Activated CD8-positive, alpha-beta memory T cell treated with anti-CD3 and anti-CD28 coated beads for 36 hours (primary cell): ENCODE results near the gene RASSF5. TPM values are rescaled to one million over a fixed set of nuclear protein-coding genes. Genes with fewer than 3 reads are reported as not detected.

ENCODE experiments used
- CTCF ChIA-PET: fragments of 350-600 bp; sonication (Branson Sonifier 250); formaldehyde crosslinking; loops from one replicate; lab custom pipeline; 2021; ENCODE audit warnings: antibody characterized with exemption; lab: Charles Lee
- POLR2A ChIA-PET: fragments of 350-600 bp; sonication (Branson Sonifier 250); formaldehyde crosslinking; loops from one replicate; lab custom pipeline; 2021; ENCODE audit warnings: antibody characterized with exemption; lab: Charles Lee
- total RNA-seq, 2 experiments: library from RNA; stranded (reverse); gene quantifications; one replicate each; pipeline ENCODE4 v1.2.3, GENCODE V29; 2021

The RASSF5 gene
- total RNA-seq, 2 experiments from 2014 or later, result 198 to 199 TPM

DNA sequence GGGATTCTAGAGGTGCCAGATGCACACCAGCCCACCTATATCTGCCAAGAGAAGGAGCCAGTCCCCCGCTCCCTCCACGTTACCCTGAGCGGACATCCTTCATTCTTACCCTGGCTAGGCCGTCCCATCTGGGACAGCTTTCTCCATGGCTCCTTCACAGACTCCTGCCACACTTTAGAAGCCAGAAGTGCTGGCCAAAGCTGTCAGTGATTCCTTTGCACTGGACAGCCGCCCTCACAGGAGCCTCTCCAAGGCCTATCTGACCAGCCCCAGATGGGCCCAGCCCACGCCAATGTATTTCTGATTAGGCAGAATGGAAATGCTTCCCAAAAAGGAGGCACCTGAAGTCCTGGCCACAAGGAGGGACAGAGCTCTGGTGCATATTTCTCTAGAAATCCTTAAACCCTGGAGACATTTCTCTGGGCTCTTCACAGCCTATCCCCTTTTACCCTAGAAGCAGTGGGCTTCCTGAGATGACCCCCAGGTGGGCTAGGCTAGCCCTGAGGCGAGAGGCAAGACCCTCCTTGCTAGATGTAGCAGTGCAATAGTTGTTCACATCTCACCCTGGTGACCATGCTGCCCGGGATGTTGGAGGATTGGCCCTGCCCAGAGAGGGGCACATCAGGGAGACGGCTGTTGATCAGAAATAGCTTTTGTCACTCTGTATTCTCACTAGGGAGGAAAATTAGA lies 44.1 kb downstream of the RASSF5 start:
- ChIA-PET POLR2A (interaction anchor here (0.8 to 1.6 kb wide), 8 partner anchors 10 to 41 kb away, joined by 3 to 8 read pairs (median 4); no protein-coding TSS in a partner anchor), CTCF (interaction anchor here (1.2 to 21.1 kb wide), 10 partner anchors 10 to 112 kb away, joined by 3 to 417 read pairs (median 8); partner anchors contain the start of genes EIF2D, IKBKE and RASSF5)

DNA sequence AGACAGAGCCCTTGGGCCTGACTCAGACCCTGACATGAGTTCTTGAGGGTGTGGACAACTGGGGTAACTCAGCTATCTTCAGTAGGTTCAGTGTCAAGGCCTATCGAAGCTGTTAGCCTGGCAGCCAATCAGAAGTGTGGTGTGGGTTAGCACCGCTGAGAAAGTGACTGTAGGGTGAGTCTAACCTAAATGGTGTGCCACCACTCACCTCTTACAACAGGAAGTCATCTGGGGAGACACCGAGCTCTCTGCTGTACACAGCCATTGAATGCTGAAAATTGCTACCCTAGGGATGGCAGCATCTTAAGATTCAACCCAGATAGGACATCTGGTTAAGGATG lies 44.6 kb downstream of the RASSF5 start:
- CTCF ChIA-PET, result interaction anchor here (1.3 to 21.1 kb wide), 9 partner anchors 10 to 112 kb away, joined by 3 to 417 read pairs (median 9); partner anchors contain the start of genes EIF2D, IKBKE and RASSF5
- POLR2A ChIA-PET, result interaction anchor here (0.6 to 1.6 kb wide), 9 partner anchors 8 to 40 kb away, joined by 3 to 8 read pairs (median 4); no protein-coding TSS in a partner anchor

DNA sequence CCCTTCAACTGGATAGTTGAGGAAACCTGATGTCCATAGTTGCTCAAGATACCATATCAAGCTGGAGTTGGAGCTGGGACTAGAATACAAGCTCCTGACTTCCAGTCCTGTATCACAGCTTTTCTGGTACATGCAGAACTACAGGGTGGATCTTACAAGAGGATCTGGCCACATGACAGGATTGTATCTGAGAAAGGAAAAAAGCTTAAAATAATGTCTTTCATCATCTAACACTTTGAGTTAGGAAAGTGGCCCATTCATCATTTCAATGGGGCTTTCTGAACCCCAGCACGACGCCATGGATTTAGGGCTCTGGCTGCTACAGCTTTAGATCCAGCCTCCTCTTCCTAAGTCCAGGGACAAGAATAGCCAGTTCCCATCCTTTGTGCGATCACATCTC lies 46.9 kb downstream of the RASSF5 start:
- CTCF ChIA-PET, result interaction anchor here (1.5 to 21.1 kb wide), 3 partner anchors 9 to 26 kb away, joined by 3 to 417 read pairs (median 23); no protein-coding TSS in a partner anchor
- POLR2A ChIA-PET, result interaction anchor here (0.9 to 13.6 kb wide), 2 partner anchors 23 to 84 kb away, joined by 3 to 253 read pairs; partner anchors contain the start of gene IKBKE

DNA sequence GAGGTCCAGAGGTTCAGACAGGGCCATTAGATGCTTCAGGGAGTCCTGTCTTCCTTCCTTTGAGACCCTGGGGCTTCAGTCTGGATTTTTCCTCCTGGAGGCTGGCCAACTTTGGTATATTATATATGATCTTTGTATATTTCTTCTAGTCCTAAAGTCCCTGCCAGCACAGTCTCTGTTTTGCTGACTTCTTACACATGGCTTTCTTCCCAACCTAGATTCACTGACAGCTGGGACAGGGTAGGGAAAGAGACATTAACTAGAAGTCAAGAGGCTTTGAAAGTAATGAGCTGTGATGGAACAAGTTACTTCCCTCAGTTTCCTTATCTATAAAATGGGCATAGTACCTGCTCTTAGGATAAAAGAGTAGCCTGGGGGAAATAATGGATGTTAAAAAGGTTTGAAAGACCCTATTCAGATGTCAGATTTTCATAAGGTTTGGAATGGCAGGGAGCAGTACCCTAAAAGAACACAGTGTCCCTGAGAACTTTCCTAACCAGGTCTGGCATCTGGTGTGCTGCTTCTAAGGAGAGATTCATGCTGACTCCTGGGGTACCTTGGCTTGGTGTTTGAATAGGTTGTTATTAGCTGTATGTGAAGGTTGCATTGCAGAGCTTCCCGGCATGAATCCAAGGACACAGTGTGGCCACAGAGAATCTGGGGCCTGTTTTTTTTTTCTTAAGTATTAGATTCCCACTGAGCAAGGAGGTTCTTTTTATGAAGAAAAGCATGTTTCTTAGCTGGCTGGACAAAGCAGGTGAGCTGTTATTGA lies 47.6 kb downstream of the RASSF5 start:
- ChIA-PET POLR2A (interaction anchor here (0.9 to 13.6 kb wide), 8 partner anchors 9 to 85 kb away, joined by 3 to 253 read pairs (median 6); partner anchors contain the start of genes IKBKE and RASSF5), CTCF (interaction anchor here (1.4 to 21.1 kb wide), 8 partner anchors 9 to 80 kb away, joined by 3 to 417 read pairs (median 6); partner anchors contain the start of gene DYRK3)

DNA sequence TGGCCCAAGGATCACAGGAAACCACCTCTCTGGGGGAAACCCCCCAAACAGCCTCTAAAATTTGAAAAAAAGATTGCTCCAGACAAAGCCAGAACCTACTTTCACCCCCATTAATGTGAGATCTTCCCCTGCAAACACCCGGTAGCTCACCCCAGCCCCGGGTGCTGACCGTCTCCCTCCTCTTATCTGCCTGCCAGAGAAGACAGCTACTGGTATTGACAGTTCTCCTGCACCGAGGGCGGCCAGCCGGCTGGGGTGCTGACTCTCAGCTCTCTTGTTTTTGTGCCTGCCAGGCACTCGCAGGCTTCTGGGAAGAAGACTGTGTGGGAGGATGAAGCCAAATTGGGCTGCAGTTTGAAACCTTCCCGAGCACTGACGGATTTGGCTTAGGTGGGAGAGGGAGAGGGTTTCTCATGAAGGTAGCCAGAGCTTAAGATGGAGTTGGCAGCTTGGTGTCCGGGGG lies 48.2 kb downstream of the RASSF5 start:
- CTCF ChIA-PET, result interaction anchor here (1.4 to 21.1 kb wide), 8 partner anchors 9 to 108 kb away, joined by 4 to 417 read pairs (median 7); partner anchors contain the start of gene DYRK3

DNA sequence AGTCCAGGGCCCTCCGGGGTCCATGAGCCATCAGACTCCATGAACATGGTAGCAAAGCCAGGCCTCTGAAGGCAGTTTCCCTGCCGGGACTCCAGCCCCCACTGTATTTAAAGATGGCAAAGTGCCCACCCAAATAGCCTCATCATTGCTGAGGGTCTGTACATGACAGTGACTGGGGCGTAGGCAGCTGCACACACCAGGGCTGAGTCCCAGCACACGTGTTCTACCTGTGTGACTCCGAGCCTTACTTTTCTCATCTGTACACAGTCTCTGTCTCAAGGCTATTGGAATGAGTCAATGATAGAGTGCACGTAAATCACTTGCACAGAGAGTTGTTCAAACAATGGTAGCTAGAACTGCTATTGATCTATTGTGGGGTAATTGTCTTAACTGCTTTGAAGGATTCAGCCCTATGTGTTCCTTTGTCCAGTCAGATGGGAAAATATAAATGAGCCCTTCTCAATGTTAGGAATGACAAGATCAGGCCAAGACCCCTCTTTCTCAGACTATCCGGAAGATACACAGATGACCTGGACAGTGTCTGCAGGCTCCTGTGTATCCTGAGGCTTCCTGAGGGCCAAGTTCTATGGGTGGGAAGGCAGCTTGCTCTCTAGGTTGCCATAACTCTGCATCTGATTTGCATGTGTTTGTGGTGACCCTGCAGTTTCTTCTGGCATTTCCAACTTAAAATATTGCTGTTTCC lies 48.9 kb downstream of the RASSF5 start:
- ChIA-PET CTCF (interaction anchor here (1.4 to 21.1 kb wide), 8 partner anchors 8 to 107 kb away, joined by 4 to 417 read pairs (median 7); partner anchors contain the start of gene DYRK3), POLR2A (interaction anchor here (0.9 to 13.6 kb wide), 8 partner anchors 8 to 50 kb away, joined by 3 to 253 read pairs (median 8); partner anchors contain the start of gene RASSF5)

More for the DNA sequence above, 48.2 kb downstream of the RASSF5 start:
- POLR2A ChIA-PET, result interaction anchor here (0.9 to 13.6 kb wide), 7 partner anchors 9 to 49 kb away, joined by 3 to 253 read pairs (median 7); partner anchors contain the start of gene RASSF5

DNA sequence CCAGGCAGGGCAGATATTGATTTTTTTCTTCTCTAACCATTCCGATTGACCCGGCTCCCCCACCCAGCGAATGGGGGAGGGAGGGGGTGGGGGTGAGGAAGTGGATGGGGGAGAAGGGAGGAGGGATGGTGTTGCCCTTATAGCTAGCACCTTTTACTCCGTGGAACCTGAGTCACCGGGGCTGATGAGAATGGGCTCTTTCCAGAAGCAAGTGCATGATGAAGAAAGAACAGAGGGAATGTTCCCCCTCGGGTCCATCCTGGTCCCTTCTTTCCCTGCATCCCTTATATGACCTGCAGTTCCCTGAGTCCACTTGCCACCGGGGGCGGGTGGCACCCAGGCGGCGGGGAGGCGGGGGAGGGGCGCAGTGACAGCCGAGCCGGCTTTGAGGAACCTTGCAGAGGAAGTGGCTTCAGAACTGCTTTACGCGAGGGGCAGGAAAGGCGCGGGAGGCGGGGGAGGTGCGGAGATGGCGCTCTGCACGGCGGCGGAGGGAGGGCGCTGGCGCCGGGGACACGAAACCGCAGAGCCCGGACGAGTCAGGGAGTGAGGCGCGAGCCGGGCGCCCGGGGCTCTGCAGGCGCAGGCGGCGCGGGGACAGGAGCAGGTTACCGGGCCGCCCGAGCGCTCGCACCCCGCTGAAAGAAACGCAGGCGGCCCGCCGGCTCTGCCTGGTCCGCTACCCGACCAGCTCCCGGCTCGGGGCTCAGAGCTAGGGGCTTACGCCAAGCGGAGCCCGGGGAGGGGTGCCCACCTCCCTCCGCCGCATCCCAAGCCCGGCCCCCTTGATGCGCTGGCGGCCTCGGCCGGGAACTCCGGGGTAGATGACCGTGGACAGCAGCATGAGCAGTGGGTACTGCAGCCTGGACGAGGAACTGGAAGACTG lies 49.7 kb downstream of the RASSF5 start:
- ChIA-PET POLR2A (interaction anchor here (1.5 to 13.6 kb wide), 6 partner anchors 7 to 50 kb away, joined by 7 to 253 read pairs (median 10); partner anchors contain the start of gene RASSF5), CTCF (interaction anchor here (1.4 to 21.1 kb wide), 8 partner anchors 10 to 106 kb away, joined by 4 to 417 read pairs (median 7); partner anchors contain the start of gene DYRK3)

DNA sequence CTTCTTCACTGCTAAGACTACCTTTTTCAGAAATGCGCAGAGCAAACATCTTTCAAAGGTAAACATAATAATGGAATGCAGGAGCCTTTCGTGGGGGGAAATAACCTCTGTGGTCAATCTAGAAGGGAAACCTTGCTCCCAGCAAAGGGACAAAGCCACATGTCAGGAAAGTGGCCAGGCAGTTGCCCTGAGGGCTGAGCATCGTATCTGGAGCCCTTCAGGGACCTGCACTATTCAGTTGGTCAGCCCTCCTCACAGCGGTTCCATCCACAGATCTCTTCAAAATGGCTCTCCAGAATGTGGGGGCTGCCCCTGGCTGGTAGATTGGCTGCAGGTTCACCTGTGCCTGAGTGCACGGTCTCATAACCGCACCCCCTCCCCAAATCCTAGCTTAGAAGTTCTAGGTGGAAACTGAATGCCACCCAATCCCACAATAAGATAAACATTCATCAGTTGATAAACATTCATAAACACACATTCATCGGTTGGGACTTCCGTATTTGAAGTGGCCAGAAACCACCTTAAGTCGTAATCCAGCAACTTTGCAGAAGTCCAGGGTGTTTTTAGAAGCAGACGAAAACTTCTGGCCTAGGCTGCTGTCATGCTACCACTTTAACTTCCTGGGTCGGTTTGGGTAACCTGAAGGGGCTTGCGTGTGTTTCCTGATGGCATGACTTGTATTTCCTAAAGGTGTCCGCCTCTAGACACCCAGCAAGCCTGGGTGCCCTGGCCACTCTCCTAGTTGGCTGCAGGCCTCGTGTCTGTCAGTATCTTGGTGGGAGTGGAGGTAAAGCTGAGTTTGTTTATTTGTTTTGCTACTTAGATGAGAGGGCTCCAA lies 50.5 kb downstream of the RASSF5 start:
- CTCF ChIA-PET, result interaction anchor here (2.3 to 21.1 kb wide), 4 partner anchors 10 to 68 kb away, joined by 6 to 417 read pairs (median 14); no protein-coding TSS in a partner anchor
- POLR2A ChIA-PET, result interaction anchor here (0.9 to 13.6 kb wide), 4 partner anchors 9 to 26 kb away, joined by 3 to 253 read pairs (median 10); no protein-coding TSS in a partner anchor

DNA sequence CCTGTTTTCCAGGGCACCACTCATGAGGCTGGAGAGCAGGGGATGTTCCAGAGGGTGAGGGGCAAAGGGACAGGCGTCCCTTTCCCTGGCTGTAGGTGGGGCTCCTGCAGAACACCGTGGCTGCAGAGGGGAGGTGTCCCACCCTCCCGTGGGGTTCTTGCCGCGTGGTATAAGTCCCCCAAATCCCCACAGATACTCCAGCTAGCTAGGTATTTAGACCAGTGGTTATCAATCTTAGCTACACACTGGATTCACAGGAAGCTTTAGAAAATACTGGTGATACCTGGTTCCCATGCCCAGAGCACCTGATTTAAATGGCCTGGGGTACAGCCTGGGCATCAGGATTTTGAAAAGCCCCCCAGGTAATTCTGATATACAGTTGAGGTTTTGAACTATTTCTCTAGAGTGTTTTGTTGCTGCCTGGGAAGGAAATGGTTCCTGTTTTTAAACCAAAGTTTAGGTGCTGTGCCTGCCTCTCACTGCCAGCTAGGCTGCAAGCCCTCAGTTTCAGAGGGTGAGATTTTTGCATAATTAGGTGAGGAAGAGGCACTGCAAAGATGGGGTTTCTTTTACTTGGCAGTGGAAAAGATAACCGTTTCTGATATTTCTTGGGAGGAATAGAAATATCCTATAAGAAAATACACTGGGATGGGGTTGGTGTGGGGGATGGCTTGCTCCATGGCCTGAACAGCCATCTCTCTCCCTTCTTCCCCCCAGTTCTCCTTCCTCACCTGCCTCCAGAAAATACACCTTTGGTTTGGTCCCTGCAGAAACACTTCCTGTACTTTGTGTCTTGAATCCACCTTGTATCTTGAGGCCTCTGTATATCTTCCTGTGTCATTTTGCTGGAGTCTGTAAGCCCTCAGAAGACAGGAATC lies 51.7 kb downstream of the RASSF5 start:
- CTCF ChIA-PET, result interaction anchor here (1.0 to 21.1 kb wide), 6 partner anchors 10 to 105 kb away, joined by 3 to 417 read pairs (median 9); no protein-coding TSS in a partner anchor
- POLR2A ChIA-PET, result interaction anchor here (2.8 to 13.6 kb wide), 2 partner anchors 18 to 24 kb away, joined by 9 to 253 read pairs; no protein-coding TSS in a partner anchor

DNA sequence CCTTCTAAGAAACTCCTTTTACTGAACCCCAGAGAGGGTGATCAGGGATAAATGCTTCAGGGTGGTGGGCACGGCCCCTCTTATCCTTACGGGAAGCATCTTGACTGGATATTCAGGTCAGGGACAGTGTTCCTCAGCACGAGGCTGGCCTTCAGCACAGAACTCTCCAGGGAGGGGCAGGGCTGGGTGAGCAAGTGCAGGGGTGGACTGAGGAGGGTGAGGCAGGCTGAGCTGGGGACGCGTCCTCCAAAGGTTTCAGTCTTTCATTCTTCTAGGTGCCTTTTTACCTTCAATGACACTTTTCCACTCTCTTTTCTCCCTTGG lies 52.3 kb downstream of the RASSF5 start:
- CTCF ChIA-PET, result interaction anchor here (1.0 to 21.1 kb wide), 4 partner anchors 9 to 104 kb away, joined by 3 to 417 read pairs (median 10); no protein-coding TSS in a partner anchor
- POLR2A ChIA-PET, result interaction anchor here (0.6 to 13.6 kb wide), 3 partner anchors 7 to 17 kb away, joined by 3 to 253 read pairs (median 4); no protein-coding TSS in a partner anchor

DNA sequence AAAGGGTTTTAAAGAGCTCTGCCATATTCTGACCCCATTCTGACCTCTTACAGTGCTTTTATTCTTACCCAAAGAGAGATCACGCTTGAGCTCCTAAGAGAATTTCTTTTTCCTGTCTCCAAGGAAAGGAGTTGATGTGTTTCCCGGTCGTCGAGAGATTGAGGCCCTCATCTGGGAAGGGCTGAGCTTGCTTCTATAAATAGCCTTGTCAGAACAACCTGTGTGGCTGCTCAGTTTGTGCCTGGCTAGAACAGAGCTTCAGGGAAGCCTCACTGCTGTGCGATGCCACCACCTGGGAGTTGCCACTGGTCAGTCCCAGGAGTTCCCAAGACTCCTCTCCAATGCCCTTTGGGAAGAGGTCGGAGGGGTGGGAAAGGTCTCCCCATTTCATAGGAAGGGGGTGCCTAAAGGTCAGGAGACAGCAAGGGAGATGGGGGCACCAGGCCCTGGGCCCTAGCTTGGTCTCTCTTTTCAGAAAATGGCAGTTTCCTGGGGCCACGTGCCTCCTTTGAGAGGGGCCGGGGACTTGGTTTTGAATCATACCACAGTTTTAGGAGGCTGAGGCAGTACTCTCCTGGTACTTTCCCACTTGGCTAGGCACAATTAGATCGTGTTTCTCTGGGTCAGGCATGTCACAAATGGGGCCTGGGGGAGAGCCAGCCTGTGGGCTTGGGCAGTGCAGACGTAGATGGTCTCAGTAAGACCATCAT lies 52.8 kb downstream of the RASSF5 start:
- POLR2A ChIA-PET, result interaction anchor here (0.6 to 13.6 kb wide), 4 partner anchors 8 to 23 kb away, joined by 3 to 253 read pairs (median 4); no protein-coding TSS in a partner anchor

DNA sequence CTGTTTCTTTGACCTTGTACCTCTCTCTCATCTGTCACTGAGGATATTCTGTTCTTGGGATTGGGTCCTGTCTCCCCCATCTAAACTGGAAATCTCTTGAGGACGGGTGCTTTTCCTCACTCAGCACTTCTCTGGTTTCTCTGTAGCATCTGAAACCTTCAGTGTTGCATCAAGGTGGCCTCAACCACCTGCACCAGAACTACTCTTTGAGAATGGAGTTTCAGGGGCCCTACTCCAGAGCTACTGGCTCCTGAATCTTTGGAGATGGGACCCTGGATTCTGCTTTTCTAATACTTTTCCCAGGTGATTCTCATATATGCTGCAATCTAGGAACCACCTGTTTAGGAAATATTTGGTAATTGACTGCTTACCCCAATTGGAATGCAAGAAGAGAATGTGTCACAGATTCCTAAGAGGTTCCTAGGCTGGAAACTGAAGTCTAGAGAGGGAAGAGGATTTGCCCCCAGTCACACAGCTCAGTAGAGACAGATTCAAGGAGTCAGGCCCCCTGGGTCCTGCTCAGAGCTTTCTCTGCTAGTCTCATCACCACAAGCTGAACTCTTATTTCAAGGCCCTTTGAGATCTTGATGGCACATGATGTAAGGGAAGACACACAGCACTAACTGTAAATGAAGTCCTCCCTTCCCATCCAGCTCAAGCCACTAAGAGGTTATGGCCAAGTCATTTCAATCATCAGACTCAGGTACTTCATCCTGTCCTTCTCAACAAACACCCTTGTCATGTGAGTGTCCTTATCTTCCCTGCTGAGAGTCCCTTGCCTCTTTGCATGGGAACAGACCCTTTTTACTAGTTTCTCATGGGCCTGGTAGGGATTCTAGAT lies 56.3 kb downstream of the RASSF5 start:
- POLR2A ChIA-PET, result interaction anchor here (0.7 to 13.6 kb wide), 9 partner anchors 8 to 71 kb away, joined by 3 to 253 read pairs (median 4); no protein-coding TSS in a partner anchor
- CTCF ChIA-PET, result interaction anchor here (1.2 to 21.1 kb wide), 5 partner anchors 8 to 57 kb away, joined by 3 to 417 read pairs (median 5); no protein-coding TSS in a partner anchor

More for the DNA sequence above, 52.8 kb downstream of the RASSF5 start:
- CTCF ChIA-PET, result interaction anchor here (1.2 to 21.1 kb wide), 3 partner anchors 9 to 20 kb away, joined by 9 to 417 read pairs (median 12); no protein-coding TSS in a partner anchor

DNA sequence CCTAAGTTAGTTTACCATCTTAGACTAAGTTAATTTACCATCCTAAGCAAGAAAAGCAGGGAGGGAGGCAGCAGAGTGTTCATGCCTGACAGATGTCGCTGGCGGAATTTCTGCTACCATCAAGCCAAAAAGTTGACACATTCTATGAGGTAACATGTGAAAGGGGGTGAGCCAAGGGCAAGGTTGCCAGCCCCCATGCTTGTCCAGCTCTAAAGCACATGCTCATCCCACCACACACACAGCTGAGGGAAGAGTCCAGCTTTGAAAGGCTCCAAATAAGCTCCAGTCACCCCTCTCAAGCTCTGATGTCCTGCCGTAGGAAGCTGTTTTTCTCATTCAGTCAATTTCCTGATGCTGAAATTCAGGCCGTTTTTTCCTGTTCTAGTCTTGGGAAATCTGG lies 58.7 kb downstream of the RASSF5 start:
- ChIA-PET POLR2A (interaction anchor here (0.9 to 13.6 kb wide), 4 partner anchors 10 to 46 kb away, joined by 3 to 253 read pairs (median 10); partner anchors contain the start of gene EIF2D), CTCF (interaction anchor here (4.4 to 21.1 kb wide), 2 partner anchors 9 to 14 kb away, joined by 20 to 417 read pairs; no protein-coding TSS in a partner anchor)
